HepG2 (cell line): ENCODE results near the gene RSKR. TPM values are rescaled to one million over a fixed set of nuclear protein-coding genes. Genes with fewer than 3 reads are reported as not detected.

ENCODE experiments used
- ATAC-seq: fragments of 200-7000 bp; cut with Tn5 transposase; 3 replicates; pipeline ENCODE4 v1.9.1; 2020; ENCODE audit warnings: mild to moderate bottlenecking, moderate library complexity
- BruUV-seq: library from RNA; stranded (reverse); fragments of 400-500 nt; replicated peaks from 2 replicates; lab custom pipeline; 2021; lab: Mats Ljungman, UMichigan
- CTCF ChIA-PET: fragments of 300-600 bp; formaldehyde crosslinking; extraction: SDS; loops from one replicate; lab custom pipeline; 2021; ENCODE audit warnings: low total read pairs, inconsistent platforms, low intra/inter-chr PET ratio; lab: Yijun Ruan, JAX
- POLR2A ChIA-PET: fragments of 350-600 bp; sonication (Branson Sonifier 250); formaldehyde crosslinking; loops from one replicate; lab custom pipeline; 2020; ENCODE audit warnings: antibody characterized with exemption, inconsistent platforms; lab: Yijun Ruan, JAX
- DNase-seq: peaks from one replicate; pipeline ENCODE4 v3.0.0-alpha.2; 2015; ENCODE audit warnings: low spot score
- FAIRE-seq: peaks from 3 replicates; lab custom pipeline; 2011; peaks lifted over from hg19 to GRCh38; lab: Jason Lieb, UNC
- H2AFZ ChIP-seq: one replicate; pipeline ENCODE4 v1.6.1; 2011; ENCODE audit warnings: low read length, inconsistent platforms
- H3K27ac ChIP-seq: fragments of 300-600 bp; 3 replicates; pipeline ENCODE4 v1.8.0; 2011; ENCODE audit warnings: mixed run types, mild to moderate bottlenecking, mixed read lengths, low read length, inconsistent platforms; ENCODE audit not compliant: insufficient read depth; ENCODE audit errors: extremely low read length
- H3K27me3 ChIP-seq, 2 experiments: fragments of 200-600 bp in 1 of 2; 2 replicates in 1 of 2; 3 replicates in 1 of 2; pipeline versions ENCODE4 v1.6.0 to v1.8.0; 2011; ENCODE audit warnings: low read length in 2 of 2, mild to moderate bottlenecking in 2 of 2, moderate library complexity in 2 of 2, inconsistent platforms in 1 of 2; ENCODE audit not compliant: insufficient read depth in 2 of 2, control insufficient read depth in 1 of 2
- H3K36me3 ChIP-seq, 2 experiments: fragments of 200-600 bp in 1 of 2; replicated peaks in 1 of 2; 2 replicates in 1 of 2; 3 replicates in 1 of 2; pipeline versions ENCODE4 v1.5.1 to v1.8.0; 2011; ENCODE audit warnings: low read length in 2 of 2, inconsistent platforms in 1 of 2; ENCODE audit not compliant: insufficient read depth in 2 of 2, control insufficient read depth in 1 of 2
- H3K4me1 ChIP-seq: 2 replicates; pipeline ENCODE4 v1.5.1; 2012; ENCODE audit warnings: low read length, inconsistent platforms; ENCODE audit not compliant: insufficient read depth
- H3K4me2 ChIP-seq: 2 replicates; pipeline ENCODE4 v1.6.0; 2011; ENCODE audit warnings: low read depth, low read length, inconsistent platforms
- H3K4me3 ChIP-seq, 3 experiments: fragments of 200-600 bp in 1 of 3; sonication (generic), shearing (Covaris generic) in 1 of 3; replicated peaks in 1 of 3; 2 replicates each; pipeline ENCODE4 v1.5.1; 2011 to 2016; ENCODE audit warnings: low read length in 3 of 3, inconsistent platforms in 2 of 3, low read depth in 2 of 3, mild to moderate bottlenecking in 2 of 3, control low read depth in 1 of 3, mixed read lengths in 1 of 3; ENCODE audit not compliant: insufficient read depth in 1 of 3
- H3K79me2 ChIP-seq: one replicate; pipeline ENCODE4 v1.6.1; 2011; ENCODE audit warnings: low read length, inconsistent platforms; ENCODE audit not compliant: insufficient read depth
- H3K9ac ChIP-seq: 2 replicates; pipeline ENCODE4 v1.6.0; 2011; ENCODE audit warnings: mild to moderate bottlenecking, low read depth, low read length, inconsistent platforms; ENCODE audit not compliant: insufficient read depth
- H3K9me3 ChIP-seq: 2 replicates; pipeline ENCODE4 v1.5.1; 2012; ENCODE audit warnings: mild to moderate bottlenecking, low read length
- H4K20me1 ChIP-seq: 2 replicates; pipeline ENCODE4 v1.6.0; 2011; ENCODE audit warnings: inconsistent platforms, mild to moderate bottlenecking, low read length, moderate library complexity; ENCODE audit not compliant: insufficient read depth
- CREB1 ChIP-seq, 2 experiments: fragments of 450-650 bp in 1 of 2; IDR thresholded peaks; 2 replicates each; pipeline ENCODE4 v1.6.1; 2016 to 2017; ENCODE audit warnings: control low read depth in 1 of 2, mild to moderate bottlenecking in 1 of 2, missing compliant biosample characterization in 1 of 2, missing genetic modification characterization in 1 of 2
- DNMT3B ChIP-seq: conservative IDR thresholded peaks from 2 replicates; pipeline ENCODE4 v1.6.1; 2016; ENCODE audit warnings: missing biosample characterization, control low read depth
- HBP1 ChIP-seq: IDR thresholded peaks from 2 replicates; pipeline ENCODE4 v1.6.1; 2016; ENCODE audit warnings: low read depth, control low read depth
- MBNL3 ChIP-seq: fragments of 250-450 bp; sonication (Bioruptor Pico); conservative IDR thresholded peaks from 2 replicates; pipeline ENCODE4 v1.8.0; 2022; ENCODE audit warnings: mild to moderate bottlenecking, inconsistent platforms
- MTERF4 ChIP-seq: sonication (generic); formaldehyde crosslinking; IDR thresholded peaks from 2 replicates; pipeline ENCODE4 v1.8.0; 2023; ENCODE audit warnings: mild to moderate bottlenecking, missing genetic modification reagents
- NR2F2 ChIP-seq: IDR thresholded peaks from 2 replicates; pipeline ENCODE4 v1.6.1; 2012; ENCODE audit warnings: low read depth, inconsistent platforms, borderline replicate concordance
- SP1 ChIP-seq, 2 experiments: fragments of 450-650 bp in 1 of 2; sonication (generic) in 1 of 2; formaldehyde crosslinking in 1 of 2; IDR thresholded peaks; 2 replicates each; pipeline versions ENCODE4 v1.4.0 to v1.6.1; 2016 to 2020; ENCODE audit warnings: missing genetic modification reagents in 1 of 2
- TP53 ChIP-seq: sonication (generic); formaldehyde crosslinking; conservative IDR thresholded peaks from 2 replicates; pipeline ENCODE4 v1.4.0; 2020; ENCODE audit warnings: missing genetic modification reagents
- ZNF652 ChIP-seq: IDR thresholded peaks from 2 replicates; pipeline ENCODE4 v1.6.1; 2016; ENCODE audit warnings: low read depth, borderline replicate concordance
- ZNF724P ChIP-seq: sonication (generic); formaldehyde crosslinking; IDR thresholded peaks from 2 replicates; pipeline ENCODE4 v1.8.0; 2022; ENCODE audit warnings: missing genetic modification reagents, borderline replicate concordance
- ZNF883 ChIP-seq: sonication (generic); formaldehyde crosslinking; IDR thresholded peaks from 2 replicates; pipeline ENCODE4 v1.5.1; 2020; ENCODE audit warnings: mild to moderate bottlenecking, missing genetic modification reagents; ENCODE audit errors: not compliant biosample characterization
- WGBS: methylation state at CpG from one replicate; pipeline ENCODE4 v1.1.6; 2017; ENCODE audit warnings: low lambda C conversion rate; 5-methylcytosine and 5-hydroxymethylcytosine counted together
- in situ Hi-C: cut with HindIII; loops from 2 replicates; pipeline ENCODE4 v1.10.0; 2017; ENCODE audit warnings: low pct_unique_long_range_greater_than_20kb; ENCODE audit not compliant: extremely low pct_ligation_motif_present
- intact Hi-C: fragments of 100-400 bp; cut with micrococcal nuclease; formaldehyde crosslinking; loops from one replicate; pipeline ENCODE4 v1.10.0; 2022; ENCODE audit not compliant: unreplicated experiment
- polyA plus RNA-seq, 8 experiments: library from polyadenylated mRNA; depleted of rRNA in 3 of 8; stranded (reverse) in 7 of 8; unstranded in 1 of 8; fragments of >200 nt; fragmentation: Illumina TruSeq in 4 of 8; extraction: Trizol in 4 of 8; gene quantifications; 2 replicates each; pipeline versions ENCODE4 v1.2.1 to v1.2.3, GENCODE V29; 2011 to 2016; ENCODE audit warnings: low read depth in 4 of 8, missing spikeins in 1 of 8, mixed read lengths in 1 of 8; ENCODE audit not compliant: insufficient read depth in 1 of 8
- total RNA-seq, 5 experiments: library from RNA; depleted of rRNA; stranded (reverse); fragments of >200 nt; fragmentation: Illumina TruSeq; extraction: Trizol; gene quantifications; 2 replicates each; pipeline ENCODE4 v1.2.3, GENCODE V29; 2016; ENCODE audit warnings: low read depth in 1 of 5
- TF ChIP-seq, protein P1 (sequence below): sonication (generic); formaldehyde crosslinking; IDR thresholded peaks from 2 replicates; pipeline ENCODE4 v1.8.1; 2023; ENCODE audit warnings: mild to moderate bottlenecking, moderate library complexity, missing genetic modification reagents
- TF ChIP-seq, protein P2 (sequence below): sonication (generic); formaldehyde crosslinking; IDR thresholded peaks from 2 replicates; pipeline ENCODE4 v1.5.0; 2020; ENCODE audit warnings: missing genetic modification reagents
- TF ChIP-seq, protein P3 (sequence below): sonication (generic); formaldehyde crosslinking; IDR thresholded peaks from 2 replicates; pipeline ENCODE4 v1.4.0; 2020; ENCODE audit warnings: mild to moderate bottlenecking, missing genetic modification reagents

RSKR gene
- total and polyA plus RNA-seq, 2 of the 13 experiments (the other 11 are each of a cell fraction or from before 2014, with no cell fraction given): 5.0 to 10.4 TPM

DNA sequence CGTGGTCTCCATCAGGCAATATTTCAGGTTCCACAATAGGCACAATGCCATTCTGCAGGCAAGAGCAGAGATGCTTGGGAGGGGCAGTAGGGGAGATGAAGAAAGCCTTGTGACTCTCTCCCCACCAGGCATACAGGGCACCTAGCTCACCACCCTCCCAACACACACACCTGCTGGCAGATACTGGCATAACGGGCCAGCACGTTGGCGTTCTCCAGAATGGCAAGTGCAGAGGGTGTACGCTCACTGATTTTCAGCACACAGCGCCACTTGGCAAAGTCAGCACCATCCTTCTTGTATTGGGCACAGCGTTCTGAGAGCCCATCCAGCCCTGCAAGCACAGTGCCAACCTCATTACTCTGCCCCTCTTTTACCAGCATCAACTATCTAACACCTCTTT lies 39.5 kb downstream of the RSKR start:
- Histone ChIP-seq H3K36me3 (peaks cover 11 to 21% of the 10 kb centered on the region in 2 experiments), H3K9ac (no peak overlapping the region), H3K4me1 (peaks cover 60% of the 10 kb centered on the region), H2AFZ (no peak overlapping the region), H3K4me2 (no peak overlapping the region), H4K20me1 (no peaks in the 10 kb centered on the region), H3K79me2 (peaks cover 15% of the 10 kb centered on the region), H3K27me3 (no peaks in the 10 kb centered on the region), H3K9me3 (no peaks in the 10 kb centered on the region), H3K4me3 (no peak overlapping the region), H3K27ac (no peak overlapping the region)
- ATAC-seq (no peak), DNase-seq (no peak), FAIRE-seq (no peak)
- CTCF ChIA-PET: no interaction called here
- TF ChIP-seq ZNF724P (CRISPR knock-in tag) (no peak), ZNF883 (CRISPR knock-in tag) (no peak), DNMT3B (CRISPR knock-in tag) (no peak), TP53 (no peak), HBP1 (CRISPR knock-in tag) (no peak), MBNL3 (CRISPR knock-in tag) (no peak), NR2F2 (no peak), SP1 (IDR thresholded peaks at IDR 0.05) (no peak), SP1 (CRISPR knock-in tag; IDR thresholded peaks at IDR 0.05) (no peak), MTERF4 (CRISPR knock-in tag) (no peak), CREB1 (IDR thresholded peaks at IDR 0.05) (no peak), CREB1 (CRISPR knock-in tag; IDR thresholded peaks at IDR 0.05) (no peak), ZNF652 (CRISPR knock-in tag) (no peak)
- TF ChIP-seq, protein P1, sequence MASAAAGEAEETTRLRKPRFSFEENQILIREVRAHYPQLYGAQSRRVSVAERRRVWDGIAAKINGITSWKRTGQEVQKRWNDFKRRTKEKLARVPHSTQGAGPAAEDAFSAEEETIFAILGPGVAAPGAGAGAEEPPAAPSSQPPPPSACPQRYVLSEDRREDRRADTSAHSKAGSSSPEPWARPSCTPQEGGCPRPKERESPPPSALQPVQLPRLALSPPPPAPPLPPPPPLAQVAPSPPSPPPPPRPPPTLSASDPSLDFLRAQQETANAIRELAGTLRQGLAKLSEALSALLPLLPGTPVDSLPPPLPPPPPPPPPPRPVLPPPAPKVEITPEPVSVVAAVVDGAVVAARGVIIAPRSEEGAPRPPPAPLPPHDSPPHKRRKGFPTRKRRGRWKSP (CRISPR knock-in tag): no peak
- TF ChIP-seq, protein P2, sequence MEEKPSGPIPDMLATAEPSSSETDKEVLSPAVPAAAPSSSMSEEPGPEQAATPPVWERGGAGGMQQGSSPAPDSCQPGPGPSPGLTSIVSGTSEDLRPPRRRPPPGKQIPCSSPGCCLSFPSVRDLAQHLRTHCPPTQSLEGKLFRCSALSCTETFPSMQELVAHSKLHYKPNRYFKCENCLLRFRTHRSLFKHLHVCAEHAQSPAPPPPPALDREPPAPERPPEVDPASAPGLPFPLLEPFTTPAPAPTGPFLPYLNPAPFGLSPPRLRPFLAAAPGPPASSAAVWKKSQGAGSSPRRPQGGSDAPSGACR (CRISPR knock-in tag): no peak
- TF ChIP-seq, protein P3, sequence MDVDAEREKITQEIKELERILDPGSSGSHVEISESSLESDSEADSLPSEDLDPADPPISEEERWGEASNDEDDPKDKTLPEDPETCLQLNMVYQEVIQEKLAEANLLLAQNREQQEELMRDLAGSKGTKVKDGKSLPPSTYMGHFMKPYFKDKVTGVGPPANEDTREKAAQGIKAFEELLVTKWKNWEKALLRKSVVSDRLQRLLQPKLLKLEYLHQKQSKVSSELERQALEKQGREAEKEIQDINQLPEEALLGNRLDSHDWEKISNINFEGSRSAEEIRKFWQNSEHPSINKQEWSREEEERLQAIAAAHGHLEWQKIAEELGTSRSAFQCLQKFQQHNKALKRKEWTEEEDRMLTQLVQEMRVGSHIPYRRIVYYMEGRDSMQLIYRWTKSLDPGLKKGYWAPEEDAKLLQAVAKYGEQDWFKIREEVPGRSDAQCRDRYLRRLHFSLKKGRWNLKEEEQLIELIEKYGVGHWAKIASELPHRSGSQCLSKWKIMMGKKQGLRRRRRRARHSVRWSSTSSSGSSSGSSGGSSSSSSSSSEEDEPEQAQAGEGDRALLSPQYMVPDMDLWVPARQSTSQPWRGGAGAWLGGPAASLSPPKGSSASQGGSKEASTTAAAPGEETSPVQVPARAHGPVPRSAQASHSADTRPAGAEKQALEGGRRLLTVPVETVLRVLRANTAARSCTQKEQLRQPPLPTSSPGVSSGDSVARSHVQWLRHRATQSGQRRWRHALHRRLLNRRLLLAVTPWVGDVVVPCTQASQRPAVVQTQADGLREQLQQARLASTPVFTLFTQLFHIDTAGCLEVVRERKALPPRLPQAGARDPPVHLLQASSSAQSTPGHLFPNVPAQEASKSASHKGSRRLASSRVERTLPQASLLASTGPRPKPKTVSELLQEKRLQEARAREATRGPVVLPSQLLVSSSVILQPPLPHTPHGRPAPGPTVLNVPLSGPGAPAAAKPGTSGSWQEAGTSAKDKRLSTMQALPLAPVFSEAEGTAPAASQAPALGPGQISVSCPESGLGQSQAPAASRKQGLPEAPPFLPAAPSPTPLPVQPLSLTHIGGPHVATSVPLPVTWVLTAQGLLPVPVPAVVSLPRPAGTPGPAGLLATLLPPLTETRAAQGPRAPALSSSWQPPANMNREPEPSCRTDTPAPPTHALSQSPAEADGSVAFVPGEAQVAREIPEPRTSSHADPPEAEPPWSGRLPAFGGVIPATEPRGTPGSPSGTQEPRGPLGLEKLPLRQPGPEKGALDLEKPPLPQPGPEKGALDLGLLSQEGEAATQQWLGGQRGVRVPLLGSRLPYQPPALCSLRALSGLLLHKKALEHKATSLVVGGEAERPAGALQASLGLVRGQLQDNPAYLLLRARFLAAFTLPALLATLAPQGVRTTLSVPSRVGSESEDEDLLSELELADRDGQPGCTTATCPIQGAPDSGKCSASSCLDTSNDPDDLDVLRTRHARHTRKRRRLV: no peak
- in situ Hi-C loops: loop anchor here (5.0 kb wide), 1 partner anchor 48 kb away; no protein-coding TSS in a partner anchor
- 86% methylated on average over 6 of the region's 7 CpGs for WGBS
- intact Hi-C loops: no loop called here
- BruUV-seq: no TSS peak
- POLR2A ChIA-PET: no interaction called here
